ENCODE measurements around the gene DPP9. TPM values are rescaled to one million over a fixed set of nuclear protein-coding genes. Genes with fewer than 3 reads are reported as not detected.

Gene DPP9
- total RNA-seq, 1 donor from 2014 or later: 111 TPM

DNA sequence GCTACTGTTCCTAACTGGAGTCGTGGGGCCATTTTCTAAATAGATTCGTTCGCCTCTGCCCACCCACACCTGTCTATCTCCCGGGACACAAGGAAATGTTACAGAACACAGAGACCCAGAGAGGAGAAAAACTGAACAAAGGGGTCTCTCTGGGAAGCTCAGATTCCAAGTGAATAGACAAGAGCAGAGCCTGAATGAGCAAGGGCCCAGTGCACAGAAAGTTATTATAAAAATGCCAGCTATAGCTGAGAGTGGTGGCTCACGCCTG is 40.7 kb upstream of the DPP9 start:
- no peaks in the 10 kb centered on the region for H3K9me3 Mint-ChIP-seq
- TF ChIP-seq, protein P1, sequence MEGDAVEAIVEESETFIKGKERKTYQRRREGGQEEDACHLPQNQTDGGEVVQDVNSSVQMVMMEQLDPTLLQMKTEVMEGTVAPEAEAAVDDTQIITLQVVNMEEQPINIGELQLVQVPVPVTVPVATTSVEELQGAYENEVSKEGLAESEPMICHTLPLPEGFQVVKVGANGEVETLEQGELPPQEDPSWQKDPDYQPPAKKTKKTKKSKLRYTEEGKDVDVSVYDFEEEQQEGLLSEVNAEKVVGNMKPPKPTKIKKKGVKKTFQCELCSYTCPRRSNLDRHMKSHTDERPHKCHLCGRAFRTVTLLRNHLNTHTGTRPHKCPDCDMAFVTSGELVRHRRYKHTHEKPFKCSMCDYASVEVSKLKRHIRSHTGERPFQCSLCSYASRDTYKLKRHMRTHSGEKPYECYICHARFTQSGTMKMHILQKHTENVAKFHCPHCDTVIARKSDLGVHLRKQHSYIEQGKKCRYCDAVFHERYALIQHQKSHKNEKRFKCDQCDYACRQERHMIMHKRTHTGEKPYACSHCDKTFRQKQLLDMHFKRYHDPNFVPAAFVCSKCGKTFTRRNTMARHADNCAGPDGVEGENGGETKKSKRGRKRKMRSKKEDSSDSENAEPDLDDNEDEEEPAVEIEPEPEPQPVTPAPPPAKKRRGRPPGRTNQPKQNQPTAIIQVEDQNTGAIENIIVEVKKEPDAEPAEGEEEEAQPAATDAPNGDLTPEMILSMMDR (IDR thresholded peaks at IDR 0.05): no peak
- no peak for DNase-seq
- peaks cover 11% of the 10 kb centered on the region for H3K4me1 Mint-ChIP-seq
- H3K36me3 Mint-ChIP-seq (ENCODE audit: low read depth): no peaks in the 10 kb centered on the region
- no peak for ATAC-seq (ENCODE audit: low read depth)
- ChIA-PET CTCF (no interaction called here), POLR2A (no interaction called here)
- no peak overlapping the region for H3K27ac Mint-ChIP-seq
- intact Hi-C loops (cut with micrococcal nuclease): no loop called here
- H3K4me3 Mint-ChIP-seq: no peak overlapping the region
- peaks cover 45% of the 10 kb centered on the region for H3K27me3 Mint-ChIP-seq

DNA sequence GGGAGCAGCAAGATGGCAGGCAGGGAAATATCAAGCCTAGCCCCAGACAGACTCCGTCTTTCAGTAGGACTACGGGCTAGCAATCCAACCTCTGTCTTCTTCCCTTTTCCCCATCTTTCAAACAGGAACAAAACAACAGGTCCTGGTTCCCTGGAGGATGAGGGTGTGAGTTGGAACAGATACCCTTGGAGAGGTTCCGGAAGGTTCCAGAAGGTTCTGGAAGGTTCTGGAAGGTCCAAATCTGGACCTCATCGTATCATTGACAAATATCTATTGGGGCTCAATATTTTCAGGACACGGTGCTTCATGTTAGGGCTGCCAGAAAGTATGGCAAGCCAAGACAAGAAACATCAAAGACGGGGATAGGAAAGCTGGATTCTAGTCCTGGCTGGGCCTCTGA is 39.4 kb upstream of the DPP9 start:
- no peak overlapping the region for H3K27ac Mint-ChIP-seq
- ATAC-seq (ENCODE audit: low read depth) (no peak), DNase-seq (no peak)
- H3K4me1 Mint-ChIP-seq: peaks cover 13% of the 10 kb centered on the region
- no peaks in the 10 kb centered on the region for H3K9me3 Mint-ChIP-seq
- H3K27me3 Mint-ChIP-seq: peaks cover 44% of the 10 kb centered on the region
- intact Hi-C loops (cut with micrococcal nuclease): no loop called here
- no peaks in the 10 kb centered on the region for H3K36me3 Mint-ChIP-seq (ENCODE audit: low read depth)
- POLR2A ChIA-PET: interaction anchor here (0.6 kb wide), 1 partner anchor 33 kb away, joined by 5 read pairs; no protein-coding TSS in a partner anchor
- H3K4me3 Mint-ChIP-seq: no peak overlapping the region
- CTCF ChIA-PET: no interaction called here
- TF ChIP-seq, protein P1 (IDR thresholded peaks at IDR 0.05): no peak

DNA sequence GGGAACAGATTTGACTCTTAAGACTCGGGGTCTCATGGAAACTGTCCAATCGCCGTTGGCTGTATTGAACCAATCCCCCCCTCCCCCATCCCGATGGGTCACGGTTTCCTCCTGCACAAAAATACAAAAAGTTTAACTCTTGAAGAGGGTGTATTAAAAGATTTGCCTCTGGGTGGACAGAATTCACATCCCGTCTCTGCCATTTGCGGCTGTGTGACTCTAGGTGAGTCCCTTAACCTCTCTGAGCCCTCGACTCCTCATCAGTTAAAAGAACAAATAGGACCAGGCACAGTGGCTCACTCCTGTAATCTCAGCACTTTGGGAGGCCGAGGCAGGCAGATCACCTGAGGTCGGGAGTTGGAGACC is 36.6 kb upstream of the DPP9 start:
- Mint-ChIP-seq H3K4me3 (peak overlapping the region; percentile 67), H3K36me3 (ENCODE audit: low read depth) (no peaks in the 10 kb centered on the region), H3K9me3 (no peaks in the 10 kb centered on the region), H3K4me1 (peaks cover 13% of the 10 kb centered on the region), H3K27ac (no peak overlapping the region), H3K27me3 (peaks cover 42% of the 10 kb centered on the region)
- intact Hi-C loops (cut with micrococcal nuclease): no loop called here
- CTCF ChIA-PET: interaction anchor here (0.8 kb wide), 1 partner anchor 30 kb away, joined by 3 read pairs; no protein-coding TSS in a partner anchor
- POLR2A ChIA-PET: interaction anchor here (0.9 to 1.3 kb wide), 2 partner anchors 31 to 36 kb away, joined by 3 to 7 read pairs; partner anchors contain the start of gene FEM1A
- ATAC-seq (ENCODE audit: low read depth) (no peak), DNase-seq (no peak)
- TF ChIP-seq, protein P1 (IDR thresholded peaks at IDR 0.05): no peak

DNA sequence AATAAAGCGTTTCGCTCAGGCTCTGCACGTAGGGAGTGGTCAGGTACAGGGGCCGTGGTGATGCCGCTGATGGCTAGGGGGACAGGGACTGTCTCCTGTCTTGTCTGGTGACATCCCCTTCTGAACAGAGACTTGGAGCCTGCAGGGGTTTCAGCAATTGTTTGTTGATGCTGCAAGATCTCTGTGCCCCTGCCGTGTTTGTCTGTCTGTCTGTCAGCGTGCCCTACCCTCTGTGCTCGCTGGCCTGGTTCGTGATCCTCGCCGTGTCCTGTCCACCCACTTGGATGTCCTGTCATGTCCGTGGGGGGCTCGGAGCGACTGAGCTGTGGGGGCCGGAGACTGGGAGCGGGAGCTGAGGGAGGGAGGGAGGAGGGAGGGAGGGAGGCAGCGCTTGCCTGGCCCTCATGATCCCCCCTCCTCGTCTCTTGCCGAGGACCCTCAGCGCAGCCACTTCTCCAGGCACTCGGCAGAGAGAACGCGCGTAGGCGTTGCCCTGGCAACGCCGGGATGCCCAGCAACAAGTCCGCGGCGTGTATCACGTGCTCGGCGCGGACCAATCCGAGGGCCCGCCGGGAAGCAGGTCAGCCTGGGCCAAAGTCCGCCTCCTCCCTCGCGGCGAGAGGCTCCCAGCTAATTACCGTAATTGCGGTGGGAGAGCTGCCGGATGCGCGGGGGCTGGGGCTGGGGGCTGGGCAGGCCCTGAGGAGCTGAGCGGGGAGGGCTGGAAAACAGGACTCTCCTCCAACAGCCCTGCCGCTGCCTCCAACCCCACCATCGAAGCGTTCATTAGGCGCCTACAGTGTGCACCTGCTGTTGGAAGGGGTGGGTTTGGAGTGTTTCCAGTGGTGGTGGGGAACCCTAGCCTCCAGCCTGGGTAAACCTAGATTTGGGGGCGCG is 36.0 kb upstream of the DPP9 start:
- peak; percentile 95 for ATAC-seq (ENCODE audit: low read depth)
- Mint-ChIP-seq H3K4me1 (peaks cover 13% of the 10 kb centered on the region), H3K27ac (no peak overlapping the region), H3K36me3 (ENCODE audit: low read depth) (no peaks in the 10 kb centered on the region), H3K27me3 (peaks cover 40% of the 10 kb centered on the region), H3K9me3 (no peaks in the 10 kb centered on the region), H3K4me3 (peak overlapping the region; percentile 67)
- intact Hi-C loops (cut with micrococcal nuclease): loop anchor here (1.0 kb wide), 1 partner anchor 32 kb away; the partner anchor contains the start of gene FEM1A
- POLR2A ChIA-PET: interaction anchor here (0.9 to 1.3 kb wide), 2 partner anchors 32 to 35 kb away, joined by 3 to 7 read pairs; partner anchors contain the start of gene FEM1A
- TF ChIP-seq, protein P1 (IDR thresholded peaks at IDR 0.05): no peak
- DNase-seq: peak; percentile 67
- CTCF ChIA-PET: no interaction called here

DNA sequence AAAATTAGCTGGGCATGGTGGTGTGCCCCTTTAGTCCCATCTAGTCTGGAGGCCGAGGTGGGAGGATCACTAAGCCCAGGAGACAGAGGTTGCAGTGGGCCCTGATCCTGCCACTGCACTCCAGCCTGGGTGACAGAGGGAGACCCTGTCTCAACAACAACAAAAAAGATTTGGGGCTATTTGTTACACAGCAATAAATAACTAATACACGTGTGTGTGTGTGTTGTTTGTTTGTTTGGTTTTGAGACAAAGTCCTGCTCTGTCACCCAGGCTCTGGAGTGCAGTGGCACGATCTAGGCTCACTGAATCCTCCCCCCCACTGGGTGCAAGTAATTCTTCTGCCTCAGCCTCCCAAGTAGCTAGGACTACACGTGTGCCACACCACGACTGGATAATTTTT is 35.0 kb upstream of the DPP9 start:
- Mint-ChIP-seq H3K4me3 (no peak overlapping the region), H3K27ac (no peak overlapping the region)
- CTCF ChIA-PET: no interaction called here

More for the DNA sequence above, 35.0 kb upstream of the DPP9 start:
- POLR2A ChIA-PET: no interaction called here
- DNase-seq: no peak
- intact Hi-C loops (cut with micrococcal nuclease): loop anchor here (1.0 kb wide), 1 partner anchor 33 kb away; the partner anchor contains the start of gene FEM1A
- Mint-ChIP-seq H3K27me3 (peaks cover 33% of the 10 kb centered on the region), H3K9me3 (no peaks in the 10 kb centered on the region), H3K4me1 (peaks cover 17% of the 10 kb centered on the region), H3K36me3 (ENCODE audit: low read depth) (no peaks in the 10 kb centered on the region)
- TF ChIP-seq, protein P1 (IDR thresholded peaks at IDR 0.05): no peak
- no peak for ATAC-seq (ENCODE audit: low read depth)

Measured in activated B cell treated with CpG ODN at 0.5 μM for 24 hours (primary cell).